Activated T-helper 1 cell treated with anti-CD3 and anti-CD28 coated beads, Interleukin-2, amount 50 U/mL, for 16 hours (primary cell): ENCODE results near the gene B3GALT5.
"Not testable (repeated sequence)": the region's sequence is repeated elsewhere in the genome, so short reads cannot be mapped to it uniquely, and the experiment has no call there.

Experiments
- DNase-seq, 2 donors: peaks; one replicate each; pipeline ENCODE4 v3.0.0-alpha.2; 2020; ENCODE audit warnings: low read depth in 1 of 2, low spot score in 1 of 2

Gene B3GALT5

GRCh38 chr21:39612233-39613040, at the start of gene B3GALT5:
Gene B3GALT5 (plus strand): TSS chr21:39612940. CDS start chr21:39660560, 47,620 bp downstream.
- DNase-seq: no peak

- no peak for DNase-seq
Measured at GRCh38 chr21:39564200-39564599, 48.5 kb upstream of the B3GALT5 start.

- DNase-seq: no peak
Measured at GRCh38 chr21:39567180-39567972, 45.4 kb upstream of the B3GALT5 start.

- no peak for DNase-seq
Measured at GRCh38 chr21:39568361-39568760, 44.4 kb upstream of the B3GALT5 start.

- no peak for DNase-seq
Measured at GRCh38 chr21:39575775-39576174, 37.0 kb upstream of the B3GALT5 start.

GRCh38 chr21:39576518-39577128, 36.1 kb upstream of the B3GALT5 start:
- no peak for DNase-seq

- DNase-seq: no peak
Measured at GRCh38 chr21:39579734-39580332, 32.9 kb upstream of the B3GALT5 start.

GRCh38 chr21:39580744-39581143, 32.0 kb upstream of the B3GALT5 start:
- DNase-seq: no peak

- no peak for DNase-seq
Measured at GRCh38 chr21:39581414-39581813, 31.3 kb upstream of the B3GALT5 start.

GRCh38 chr21:39582749-39583148, 30.0 kb upstream of the B3GALT5 start:
- no peak for DNase-seq

- DNase-seq: not testable (repeated sequence)
Measured at GRCh38 chr21:39583586-39583985, 29.2 kb upstream of the B3GALT5 start.

GRCh38 chr21:39587376-39587775, 25.4 kb upstream of the B3GALT5 start:
- no peak for DNase-seq

GRCh38 chr21:39588884-39589283, 23.9 kb upstream of the B3GALT5 start:
- no peak for DNase-seq

GRCh38 chr21:39593522-39593921, 19.2 kb upstream of the B3GALT5 start:
- DNase-seq: no peak

GRCh38 chr21:39595465-39595864, 17.3 kb upstream of the B3GALT5 start:
- DNase-seq: no peak

- no peak for DNase-seq
Measured at GRCh38 chr21:39597595-39597994, 15.1 kb upstream of the B3GALT5 start.

- DNase-seq: no peak
Measured at GRCh38 chr21:39599191-39599970, 13.4 kb upstream of the B3GALT5 start.

- no peak for DNase-seq
Measured at GRCh38 chr21:39601187-39601928, 11.4 kb upstream of the B3GALT5 start.

- no peak for DNase-seq
Measured at GRCh38 chr21:39602076-39602689, 10.6 kb upstream of the B3GALT5 start.

- DNase-seq: no peak
Measured at GRCh38 chr21:39602793-39603192, 9.9 kb upstream of the B3GALT5 start.
